Spinal cord (tissue), 10 donors: ENCODE results near the gene LRRC14B. TPM values are rescaled to one million over a fixed set of nuclear protein-coding genes. Genes with fewer than 3 reads are reported as not detected.
"Not testable (repeated sequence)": the region's sequence is repeated elsewhere in the genome, so short reads cannot be mapped to it uniquely, and the experiment has no call there.

Source experiments
- DNase-seq, 6 donors: peaks; one replicate each; pipeline versions ENCODE4 v3.0.0 to v3.0.0-alpha.2; 2013 to 2015; ENCODE audit warnings: low spot score in 6 of 6, low read depth in 4 of 6
- H3K27ac ChIP-seq: one replicate; pipeline ENCODE4 v1.5.1; 2013; ENCODE audit warnings: low read depth, low read length, control low read depth
- H3K27me3 ChIP-seq: one replicate; pipeline ENCODE4 v1.6.1; 2013; ENCODE audit warnings: low read length; ENCODE audit not compliant: control insufficient read depth, insufficient read depth
- H3K36me3 ChIP-seq: one replicate; pipeline ENCODE4 v1.6.1; 2013; ENCODE audit warnings: low read length; ENCODE audit not compliant: control insufficient read depth, insufficient read depth
- H3K4me1 ChIP-seq: one replicate; pipeline ENCODE4 v1.6.1; 2013; ENCODE audit warnings: low read length; ENCODE audit not compliant: control insufficient read depth, insufficient read depth
- H3K4me3 ChIP-seq: one replicate; pipeline ENCODE4 v1.5.1; 2013; ENCODE audit warnings: low read depth, low read length, control low read depth
- H3K9me3 ChIP-seq: one replicate; pipeline ENCODE4 v1.6.1; 2013; ENCODE audit warnings: low read length; ENCODE audit not compliant: control insufficient read depth, insufficient read depth
- WGBS: methylation state at CpG from one replicate; pipeline ENCODE4 v1.1.5; 2013; ENCODE audit warnings: missing lambda C conversion rate; ENCODE audit not compliant: insufficient coverage; 5-methylcytosine and 5-hydroxymethylcytosine counted together
- polyA plus RNA-seq, 2 donors: library from polyadenylated mRNA; unstranded; fragments of 120-200 nt; gene quantifications; one replicate each; pipeline ENCODE4 v1.2.1, GENCODE V29; 2013; ENCODE audit not compliant: insufficient read length in 2 of 2
- total RNA-seq, 2 donors: library from RNA; depleted of rRNA in 1 of 2; stranded (reverse); fragments of 120-200 nt in 1 of 2; fragments of >200 nt in 1 of 2; gene quantifications; one replicate each; pipeline versions ENCODE4 v1.2.3 to v1.2.4, GENCODE V29; 2013 to 2014
- donor health status: healthy.

Gene LRRC14B
- total and polyA plus RNA-seq, 4 donors: 0.39 to 2.7 (median 1.1) TPM

DNA sequence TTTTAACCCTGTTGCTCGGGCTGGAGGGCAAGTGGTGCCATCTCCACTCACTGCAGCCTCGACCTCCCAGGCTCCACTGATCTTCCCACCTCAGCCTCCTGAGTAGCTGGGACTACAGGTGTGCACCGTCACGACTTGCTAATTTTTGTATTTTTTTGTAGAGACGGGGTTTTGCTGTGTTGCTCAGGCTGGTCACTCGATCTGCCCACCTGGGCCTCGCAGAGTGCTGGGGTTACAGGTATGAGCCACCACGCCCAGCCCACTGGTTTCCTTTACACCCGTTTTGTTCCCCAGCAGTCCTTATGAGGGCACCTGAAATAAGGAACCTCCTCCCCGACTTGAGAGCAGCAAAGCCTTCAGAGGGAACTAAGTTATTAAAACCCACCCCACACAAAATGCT, 24.8 kb downstream of the LRRC14B start:
- H3K4me1 ChIP-seq, H3K9me3 ChIP-seq, H3K27ac ChIP-seq, H3K4me3 ChIP-seq, DNase-seq, H3K27me3 ChIP-seq: not testable (repeated sequence)
- WGBS: no CpG with 5 or more reads among the region's 10 CpGs
- H3K36me3 ChIP-seq: peaks cover 11% of the 10 kb centered on the region

DNA sequence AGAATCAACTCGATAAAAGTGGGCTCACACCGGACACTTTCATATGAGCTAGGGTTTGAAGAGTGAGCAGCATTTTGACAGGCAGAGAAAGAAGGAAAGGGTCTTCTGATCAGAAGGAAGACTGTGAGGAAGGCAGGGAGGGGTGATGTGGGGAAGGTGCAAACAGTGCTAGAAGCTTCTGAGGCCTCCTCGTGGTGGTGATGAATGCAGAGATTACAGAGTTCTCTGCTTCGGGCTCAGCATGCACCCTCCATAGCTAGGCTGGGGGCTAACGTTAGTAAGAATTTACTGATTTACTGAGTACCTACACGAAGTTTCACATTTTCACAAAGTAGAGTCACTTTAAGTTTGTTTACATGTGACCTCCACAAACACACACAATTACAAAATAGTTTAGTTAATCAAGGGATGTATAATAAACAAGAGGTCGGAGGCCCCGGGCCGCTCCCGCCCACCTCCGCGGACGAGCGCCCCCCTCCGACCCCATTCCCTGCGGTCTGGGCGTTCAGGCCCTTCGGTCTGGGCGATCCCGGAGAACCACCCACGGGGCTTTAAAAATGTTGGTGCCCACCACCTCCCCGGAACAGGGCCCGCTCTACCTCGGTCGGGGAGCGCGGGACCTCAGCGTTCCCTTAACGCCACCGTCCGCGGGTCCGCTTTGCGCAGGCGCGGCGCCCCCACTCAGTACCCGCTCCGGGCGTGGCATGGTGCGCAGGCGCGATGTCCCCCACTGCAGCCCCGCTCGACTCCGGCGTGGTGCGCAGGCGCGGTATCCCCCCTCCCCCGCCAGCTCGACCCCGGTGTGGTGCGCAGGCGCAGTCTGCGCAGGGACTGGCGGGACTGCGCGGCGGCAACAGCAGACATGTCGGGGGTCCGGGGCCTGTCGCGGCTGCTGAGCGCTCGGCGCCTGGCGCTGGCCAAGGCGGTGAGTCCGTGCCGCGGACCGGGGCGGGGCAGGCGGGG, 26.5 kb downstream of the LRRC14B start, which contains the start of the genes CCDC127 and SDHA:
Gene CCDC127, minus strand, starts transcription at position 660 of the 963 bp plus-strand sequence. CDS start 1,304 bp downstream, outside the sequence.
Gene SDHA, plus strand, starts transcription at position 827 of the 963 bp plus-strand sequence. Its CDS starts 36 bp downstream, at position 863.
- DNase-seq: peak; percentile 90 to 99 (median 94)
- not testable (repeated sequence) for H3K4me1 ChIP-seq, H3K9me3 ChIP-seq, H3K27me3 ChIP-seq
- H3K27ac ChIP-seq: peak within 1 kb of the TSS; percentile 89
- peaks cover 11% of the 10 kb centered on the region for H3K36me3 ChIP-seq
- WGBS: 0% methylated on average over 69 of the region's 75 CpGs
- peak within 1 kb of the TSS; percentile 92 for H3K4me3 ChIP-seq

DNA sequence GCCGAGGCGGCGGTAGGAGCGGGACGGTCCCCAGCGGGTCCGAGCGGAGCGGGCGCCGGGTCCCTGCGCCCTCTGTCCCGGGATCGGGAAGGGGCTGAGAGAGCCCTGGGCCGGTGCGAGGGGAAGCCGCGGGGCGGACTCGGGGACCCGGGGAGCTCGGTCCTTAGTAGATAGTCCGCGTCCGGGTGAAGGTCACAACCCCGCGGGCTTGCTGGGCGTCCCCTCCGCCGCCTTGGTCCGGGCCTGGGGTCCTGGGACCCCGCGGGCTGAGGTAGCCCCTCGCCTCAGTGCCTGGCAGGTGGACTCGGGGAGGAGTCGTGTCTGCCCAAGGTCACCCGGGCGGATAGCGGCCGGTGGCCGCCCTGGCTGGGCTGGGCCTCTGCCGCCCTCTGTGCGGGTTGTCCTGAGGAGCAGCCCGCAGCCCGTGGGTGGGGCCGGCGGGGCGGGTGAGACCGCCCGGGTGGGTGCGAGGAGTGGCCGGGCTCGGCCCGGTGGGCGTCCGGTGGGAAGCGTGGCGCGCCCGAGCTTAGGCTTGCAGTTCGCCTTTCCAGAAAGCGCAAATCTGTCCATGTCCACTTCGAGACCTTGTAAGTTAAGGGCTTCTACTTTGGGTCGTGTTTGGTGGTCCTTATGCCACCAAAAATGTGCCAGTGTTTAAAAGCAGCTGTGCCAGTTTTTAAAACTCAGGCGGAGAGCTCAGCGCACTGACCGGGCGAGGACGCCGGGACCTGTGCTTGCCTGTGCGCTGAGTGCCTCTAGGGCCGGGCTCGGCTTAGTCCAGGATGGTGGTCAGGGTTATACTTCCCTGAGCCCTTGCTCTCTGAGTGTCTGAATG, 27.4 kb downstream of the LRRC14B start:
- WGBS: under 1% methylated on average over 73 of the region's 73 CpGs
- peak in 4 of 6 donors; percentile 3 to 34 (median 5) for DNase-seq
- Histone ChIP-seq H3K9me3 (no peaks in the 10 kb centered on the region), H3K4me3 (peak overlapping the region; percentile 68), H3K27me3 (no peaks in the 10 kb centered on the region), H3K27ac (no peak overlapping the region), H3K36me3 (peaks cover 8% of the 10 kb centered on the region), H3K4me1 (peaks cover 10% of the 10 kb centered on the region)

DNA sequence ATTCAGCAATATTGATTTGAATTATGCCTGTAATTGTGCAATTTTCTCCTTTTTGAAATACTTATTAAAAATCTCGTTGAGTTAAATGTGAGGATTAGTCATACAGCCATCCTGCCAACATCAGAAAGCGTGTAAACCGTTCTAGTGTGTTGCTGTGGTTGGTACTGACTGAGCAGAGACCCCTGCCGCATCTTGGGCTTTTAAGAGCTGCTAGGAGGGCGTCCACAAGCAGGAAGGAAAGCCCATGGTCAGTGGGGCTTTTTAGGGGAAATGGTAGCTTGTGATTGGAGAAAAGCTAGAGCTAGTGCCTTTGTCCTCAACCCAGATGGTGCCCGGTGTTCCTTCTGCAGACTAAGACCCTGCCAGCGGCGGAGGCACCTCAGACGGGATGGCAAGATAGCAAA, 28.2 kb downstream of the LRRC14B start:
- Histone ChIP-seq H3K36me3 (peaks cover 9% of the 10 kb centered on the region), H3K9me3 (no peaks in the 10 kb centered on the region), H3K27ac (no peak overlapping the region), H3K4me1 (peaks cover 10% of the 10 kb centered on the region), H3K4me3 (peak overlapping the region; percentile 68), H3K27me3 (no peaks in the 10 kb centered on the region)
- 6% methylated on average over 5 of the region's 9 CpGs for WGBS
- DNase-seq: peak in 4 of 6 donors; percentile 2 to 46 (median 23)

DNA sequence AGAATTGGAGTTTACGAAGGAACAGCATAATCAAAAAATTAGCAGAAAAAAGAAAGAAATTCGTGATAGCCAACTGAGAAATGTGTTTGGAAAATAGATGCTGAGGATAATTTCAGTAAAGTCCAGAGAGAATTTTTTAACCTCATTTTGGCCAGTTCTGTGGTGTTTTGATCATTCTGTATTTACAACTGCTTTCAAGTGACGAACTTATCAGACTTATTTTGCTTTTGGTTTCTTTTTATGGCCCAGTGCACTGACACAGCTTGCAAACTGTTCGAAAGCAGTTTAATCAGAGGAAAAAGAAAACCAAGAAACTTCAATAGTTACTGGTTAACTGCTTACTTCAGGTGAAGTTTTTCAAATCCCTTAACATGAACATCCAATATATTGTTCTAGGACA, 28.7 kb downstream of the LRRC14B start:
- DNase-seq: no peak
- Histone ChIP-seq H3K4me1 (peaks cover 10% of the 10 kb centered on the region), H3K4me3 (peak overlapping the region; percentile 68), H3K9me3 (no peaks in the 10 kb centered on the region), H3K27ac (no peak overlapping the region), H3K27me3 (no peaks in the 10 kb centered on the region), H3K36me3 (peaks cover 11% of the 10 kb centered on the region)
- no CpG with 5 or more reads among the region's 4 CpGs for WGBS

DNA sequence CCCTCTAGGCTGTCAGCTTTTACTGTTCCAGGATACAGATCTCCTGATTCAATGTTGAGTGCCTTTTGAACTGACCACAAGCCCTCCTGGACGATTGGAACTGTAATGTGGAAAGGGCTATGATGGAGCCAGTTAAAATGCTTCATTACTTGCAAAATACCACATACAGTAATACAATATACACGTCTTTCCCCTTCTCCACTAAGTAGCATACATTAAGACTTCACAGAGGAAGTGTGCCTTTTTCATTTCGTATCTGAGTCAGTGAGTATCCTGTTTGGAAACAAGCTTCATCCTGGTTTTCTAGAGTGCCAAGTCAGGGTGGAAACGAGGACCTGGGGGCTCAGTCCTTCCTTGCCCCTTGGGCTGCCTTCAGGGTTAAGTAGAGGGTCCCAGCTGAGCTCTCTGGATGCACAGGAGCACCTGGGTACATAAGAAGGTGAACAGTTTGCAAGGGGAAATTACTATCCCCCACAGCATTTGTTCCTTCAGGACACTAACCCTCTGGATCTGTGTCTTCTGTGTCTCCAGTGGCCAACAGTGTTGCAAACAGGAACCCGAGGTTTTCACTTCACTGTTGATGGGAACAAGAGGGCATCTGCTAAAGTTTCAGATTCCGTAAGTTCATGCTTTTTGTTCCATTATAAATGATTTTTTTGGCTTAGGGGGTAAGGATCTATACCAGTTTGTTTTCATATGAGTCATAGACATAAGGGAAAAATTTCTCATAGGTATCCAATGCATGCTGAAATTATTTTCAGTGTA, 31.8 kb downstream of the LRRC14B start:
- H3K9me3 ChIP-seq, H3K27ac ChIP-seq, H3K4me1 ChIP-seq, DNase-seq, H3K4me3 ChIP-seq, H3K27me3 ChIP-seq: not testable (repeated sequence)
- peaks cover 40% of the 10 kb centered on the region for H3K36me3 ChIP-seq
- WGBS: 100% methylated on average over 1 of the region's 6 CpGs

DNA sequence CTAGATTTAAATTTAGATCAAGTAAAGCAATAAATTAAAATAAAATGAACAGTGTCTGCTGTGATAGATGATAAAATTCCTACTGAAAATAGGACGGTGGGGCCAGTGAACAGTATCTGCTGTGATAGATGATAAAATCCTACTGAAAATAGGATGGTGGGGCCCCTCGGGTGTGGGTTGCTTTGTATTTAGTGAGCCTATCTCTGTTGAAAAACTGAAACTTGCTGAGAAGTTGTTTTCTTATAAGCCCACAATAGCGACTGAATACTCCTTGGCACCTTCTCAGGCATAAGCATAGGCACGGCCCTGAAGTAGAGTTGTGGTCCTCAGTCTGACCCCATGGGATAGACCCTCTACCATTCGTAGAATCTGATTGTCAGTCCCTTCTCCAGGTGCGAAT, 32.5 kb downstream of the LRRC14B start:
- H3K9me3 ChIP-seq: no peaks in the 10 kb centered on the region
- H3K27me3 ChIP-seq: no peaks in the 10 kb centered on the region
- 89% methylated on average over 6 of the region's 6 CpGs for WGBS
- no peak for DNase-seq
- H3K27ac ChIP-seq: no peak overlapping the region
- peaks cover 40% of the 10 kb centered on the region for H3K36me3 ChIP-seq
- no peak overlapping the region for H3K4me3 ChIP-seq
- H3K4me1 ChIP-seq: peaks cover 10% of the 10 kb centered on the region

DNA sequence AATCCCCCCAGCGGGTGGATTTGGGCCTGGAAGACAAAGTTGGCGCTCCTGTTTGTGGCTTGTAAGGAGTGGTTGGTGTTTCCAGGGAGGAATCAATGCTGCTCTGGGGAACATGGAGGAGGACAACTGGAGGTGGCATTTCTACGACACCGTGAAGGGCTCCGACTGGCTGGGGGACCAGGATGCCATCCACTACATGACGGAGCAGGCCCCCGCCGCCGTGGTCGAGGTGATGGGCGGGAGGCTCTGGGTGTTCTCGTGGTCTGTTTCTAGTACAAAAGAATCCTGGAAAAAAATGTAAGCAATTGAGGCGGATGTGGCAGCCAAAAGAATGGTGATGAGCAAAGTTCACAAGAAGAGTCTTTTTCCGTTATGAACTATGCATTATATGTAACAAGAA, 34.0 kb downstream of the LRRC14B start:
- WGBS: 96% methylated on average over 12 of the region's 14 CpGs
- no peaks in the 10 kb centered on the region for H3K9me3 ChIP-seq
- H3K36me3 ChIP-seq: peaks cover 44% of the 10 kb centered on the region

DNA sequence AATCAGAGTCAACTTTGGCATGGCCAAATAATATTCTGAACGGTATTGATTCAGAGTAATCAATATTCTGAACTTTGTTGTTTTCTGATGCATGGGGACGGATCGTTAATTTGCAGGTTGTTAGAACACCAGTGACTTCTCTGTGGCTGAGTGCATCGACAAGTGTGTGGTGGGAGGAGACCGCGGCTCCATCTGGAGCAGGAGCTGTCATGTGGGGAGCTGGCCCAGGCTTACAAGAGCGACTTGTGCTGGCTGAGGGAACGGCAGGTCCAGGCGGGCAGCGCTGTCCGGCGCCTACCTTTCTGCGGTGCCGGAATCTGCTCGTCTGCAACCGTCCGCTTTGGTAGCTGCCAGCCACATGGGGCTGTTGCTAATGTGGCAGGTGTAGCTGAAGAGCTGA, 36.1 kb downstream of the LRRC14B start:
- 99% methylated on average over 6 of the region's 17 CpGs for WGBS

More for the DNA sequence above, 34.0 kb downstream of the LRRC14B start:
- DNase-seq: no peak
- no peaks in the 10 kb centered on the region for H3K27me3 ChIP-seq
- no peak overlapping the region for H3K27ac ChIP-seq
- no peak overlapping the region for H3K4me3 ChIP-seq
- H3K4me1 ChIP-seq: peaks cover 2% of the 10 kb centered on the region

More for the DNA sequence above, 36.1 kb downstream of the LRRC14B start:
- not testable (repeated sequence) for H3K9me3 ChIP-seq, DNase-seq, H3K4me1 ChIP-seq, H3K27ac ChIP-seq, H3K4me3 ChIP-seq, H3K27me3 ChIP-seq
- H3K36me3 ChIP-seq: peaks cover 62% of the 10 kb centered on the region
